ENCODE data around the gene LHFPL2. TPM values are rescaled to one million over a fixed set of nuclear protein-coding genes. Genes with fewer than 3 reads are reported as not detected.
A peak's percentile ranks its signal among the peaks of the same experiment; 100 is the strongest.
"Not testable (repeated sequence)": the region's sequence is repeated elsewhere in the genome, so short reads cannot be mapped to it uniquely, and the experiment has no call there.

Gene LHFPL2
- 4.7 and 4.8 TPM in 2 replicates for total RNA-seq (2014; rRNA removed; shearing (Covaris generic); ENCODE audit: low replicate concordance)

- Histone ChIP-seq H3K9ac (ENCODE audit: low read length) (peak within 1 kb of the TSS; percentile 51; the same call in 1 of the 2 replicates), H3K4me1 (ENCODE audit: low read length) (peaks cover 10% of the 10 kb centered on the region), H3K4me3 (ENCODE audit: low read length) (peak within 1 kb of the TSS; percentile 66), H3K27ac (ENCODE audit: low read length) (no peak within 1 kb of the TSS), H3K27me3 (ENCODE audit: low read length) (no peaks in the 10 kb centered on the region), H4K20me1 (ENCODE audit: insufficient read depth, low read depth, low read length) (no peaks in the 10 kb centered on the region), H3K79me2 (ENCODE audit: low read length) (no peaks in the 10 kb centered on the region), H2AFZ (ENCODE audit: low read length) (peak within 1 kb of the TSS; percentile 71; the same call in 1 of the 2 replicates), H3K9me3 (ENCODE audit: low read length) (no peaks in the 10 kb centered on the region), H3K36me3 (ENCODE audit: insufficient read depth, low read length) (no peaks in the 10 kb centered on the region), H3K9me2 (replicated peaks; ENCODE audit: insufficient read depth, low read length) (no peaks in the 10 kb centered on the region), H3K4me2 (ENCODE audit: low read depth, low read length, poor library complexity, severe bottlenecking) (peak within 1 kb of the TSS; percentile 88)
- DNase-seq = peak; percentile 45
Measured at GRCh38 chr5:78648359-78649210, at the start of gene LHFPL2. TSS of gene LHFPL2 (minus strand) at chr5:78648772. CDS start at chr5:78510213, 138,559 bp downstream.

- Histone ChIP-seq H4K20me1 (ENCODE audit: insufficient read depth, low read depth, low read length) (no peaks in the 10 kb centered on the region), H3K9ac (ENCODE audit: low read length) (no peak overlapping the region), H3K27ac (ENCODE audit: low read length) (no peak overlapping the region), H3K9me3 (ENCODE audit: low read length) (no peaks in the 10 kb centered on the region), H3K4me1 (ENCODE audit: low read length) (no peaks in the 10 kb centered on the region), H3K27me3 (ENCODE audit: low read length) (no peaks in the 10 kb centered on the region), H3K9me2 (replicated peaks; ENCODE audit: insufficient read depth, low read length) (no peaks in the 10 kb centered on the region), H3K36me3 (ENCODE audit: insufficient read depth, low read length) (no peaks in the 10 kb centered on the region), H2AFZ (ENCODE audit: low read length) (no peak overlapping the region), H3K79me2 (ENCODE audit: low read length) (no peaks in the 10 kb centered on the region), H3K4me3 (ENCODE audit: low read length) (no peak overlapping the region), H3K4me2 (ENCODE audit: low read depth, low read length, poor library complexity, severe bottlenecking) (no peak overlapping the region)
- DNase-seq = no peak
Measured at GRCh38 chr5:78696637-78697036, 48.1 kb upstream of the LHFPL2 start.

- not testable (repeated sequence) for DNase-seq; H3K36me3 ChIP-seq (ENCODE audit: insufficient read depth, low read length); H3K27me3 ChIP-seq (ENCODE audit: low read length); H3K9ac ChIP-seq (ENCODE audit: low read length); H3K4me1 ChIP-seq (ENCODE audit: low read length); H3K79me2 ChIP-seq (ENCODE audit: low read length); H2AFZ ChIP-seq (ENCODE audit: low read length); H4K20me1 ChIP-seq (ENCODE audit: insufficient read depth, low read depth, low read length); H3K9me3 ChIP-seq (ENCODE audit: low read length); H3K4me2 ChIP-seq (ENCODE audit: low read depth, low read length, poor library complexity, severe bottlenecking); H3K4me3 ChIP-seq (ENCODE audit: low read length); H3K9me2 ChIP-seq (replicated peaks; ENCODE audit: insufficient read depth, low read length); H3K27ac ChIP-seq (ENCODE audit: low read length)
Measured at GRCh38 chr5:78696052-78696451, 47.5 kb upstream of the LHFPL2 start.

GRCh38 chr5:78693339-78693738 is 44.8 kb upstream of the LHFPL2 start:
- no peak for DNase-seq
- Histone ChIP-seq H3K79me2 (ENCODE audit: low read length) (no peaks in the 10 kb centered on the region), H2AFZ (ENCODE audit: low read length) (no peak overlapping the region), H3K4me3 (ENCODE audit: low read length) (no peak overlapping the region), H3K27ac (ENCODE audit: low read length) (no peak overlapping the region), H3K4me2 (ENCODE audit: low read depth, low read length, poor library complexity, severe bottlenecking) (no peak overlapping the region), H3K36me3 (ENCODE audit: insufficient read depth, low read length) (no peaks in the 10 kb centered on the region), H3K9me2 (replicated peaks; ENCODE audit: insufficient read depth, low read length) (no peaks in the 10 kb centered on the region), H3K27me3 (ENCODE audit: low read length) (no peaks in the 10 kb centered on the region), H3K9ac (ENCODE audit: low read length) (no peak overlapping the region), H4K20me1 (ENCODE audit: insufficient read depth, low read depth, low read length) (no peaks in the 10 kb centered on the region), H3K9me3 (ENCODE audit: low read length) (no peaks in the 10 kb centered on the region), H3K4me1 (ENCODE audit: low read length) (no peaks in the 10 kb centered on the region)

GRCh38 chr5:78691084-78691960 is 42.8 kb upstream of the LHFPL2 start:
- no peaks in the 10 kb centered on the region for H4K20me1 ChIP-seq (ENCODE audit: insufficient read depth, low read depth, low read length)
- H3K79me2 ChIP-seq (ENCODE audit: low read length) = no peaks in the 10 kb centered on the region
- H3K27ac ChIP-seq (ENCODE audit: low read length) = no peak overlapping the region
- no peaks in the 10 kb centered on the region for H3K27me3 ChIP-seq (ENCODE audit: low read length)
- no peak overlapping the region for H3K9ac ChIP-seq (ENCODE audit: low read length)
- H3K36me3 ChIP-seq (ENCODE audit: insufficient read depth, low read length) = no peaks in the 10 kb centered on the region
- H3K4me1 ChIP-seq (ENCODE audit: low read length) = no peaks in the 10 kb centered on the region
- H3K4me3 ChIP-seq (ENCODE audit: low read length) = no peak overlapping the region
- no peaks in the 10 kb centered on the region for H3K9me3 ChIP-seq (ENCODE audit: low read length)
- DNase-seq = no peak
- no peak overlapping the region for H3K4me2 ChIP-seq (ENCODE audit: low read depth, low read length, poor library complexity, severe bottlenecking)
- no peak overlapping the region for H2AFZ ChIP-seq (ENCODE audit: low read length)
- no peaks in the 10 kb centered on the region for H3K9me2 ChIP-seq (replicated peaks; ENCODE audit: insufficient read depth, low read length)

DNA sequence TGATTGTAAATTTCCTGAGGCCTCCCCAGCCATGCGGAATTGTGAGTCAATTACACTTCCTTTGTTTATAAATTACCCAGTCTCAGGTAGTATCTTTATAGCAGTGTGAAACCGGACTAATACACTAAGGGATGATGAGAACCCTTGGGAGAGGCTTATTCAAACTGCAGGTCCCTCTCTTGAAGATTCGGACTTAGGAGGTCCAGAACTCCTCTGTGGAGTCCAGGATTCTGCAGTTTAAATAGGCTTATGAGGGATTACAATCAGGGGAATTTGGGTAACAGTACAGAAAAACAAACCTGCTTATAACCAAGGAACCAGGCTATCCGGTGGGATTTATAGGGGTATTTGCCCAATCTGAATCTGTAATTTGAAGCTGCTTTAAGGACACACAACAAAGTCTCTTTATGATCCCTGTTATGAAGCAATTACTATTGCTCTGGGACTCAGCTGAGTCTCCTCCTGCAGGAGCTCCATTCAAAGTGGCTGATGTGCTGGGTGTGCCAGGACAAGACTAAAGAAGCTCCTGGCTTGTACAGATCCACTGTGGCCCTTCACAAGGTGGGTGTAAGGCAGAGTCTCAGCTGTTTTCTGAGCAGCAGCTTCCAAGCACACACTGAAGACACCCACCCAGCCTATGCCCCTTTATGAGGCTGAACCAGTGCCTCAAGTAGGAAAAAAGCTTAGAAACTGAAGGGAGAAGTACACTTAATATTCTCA is 41.8 kb upstream of the LHFPL2 start:
- Histone ChIP-seq H3K27ac (ENCODE audit: low read length) (no peak overlapping the region), H2AFZ (ENCODE audit: low read length) (no peak overlapping the region), H3K4me3 (ENCODE audit: low read length) (no peak overlapping the region), H3K36me3 (ENCODE audit: insufficient read depth, low read length) (no peaks in the 10 kb centered on the region), H3K27me3 (ENCODE audit: low read length) (no peaks in the 10 kb centered on the region), H3K79me2 (ENCODE audit: low read length) (no peaks in the 10 kb centered on the region), H3K4me1 (ENCODE audit: low read length) (no peaks in the 10 kb centered on the region), H4K20me1 (ENCODE audit: insufficient read depth, low read depth, low read length) (no peaks in the 10 kb centered on the region), H3K9me2 (replicated peaks; ENCODE audit: insufficient read depth, low read length) (no peaks in the 10 kb centered on the region), H3K9ac (ENCODE audit: low read length) (no peak overlapping the region), H3K9me3 (ENCODE audit: low read length) (no peaks in the 10 kb centered on the region), H3K4me2 (ENCODE audit: low read depth, low read length, poor library complexity, severe bottlenecking) (no peak overlapping the region)
- no peak for DNase-seq

GRCh38 chr5:78689540-78690252 is 41.1 kb upstream of the LHFPL2 start:
- no peak for DNase-seq
- no peaks in the 10 kb centered on the region for H3K9me3 ChIP-seq (ENCODE audit: low read length)
- H3K4me3 ChIP-seq (ENCODE audit: low read length) = no peak overlapping the region
- no peak overlapping the region for H3K4me2 ChIP-seq (ENCODE audit: low read depth, low read length, poor library complexity, severe bottlenecking)
- no peak overlapping the region for H3K9ac ChIP-seq (ENCODE audit: low read length)
- no peaks in the 10 kb centered on the region for H3K9me2 ChIP-seq (replicated peaks; ENCODE audit: insufficient read depth, low read length)
- no peak overlapping the region for H2AFZ ChIP-seq (ENCODE audit: low read length)
- H3K27ac ChIP-seq (ENCODE audit: low read length) = no peak overlapping the region
- no peaks in the 10 kb centered on the region for H3K79me2 ChIP-seq (ENCODE audit: low read length)
- H3K4me1 ChIP-seq (ENCODE audit: low read length) = no peaks in the 10 kb centered on the region
- H4K20me1 ChIP-seq (ENCODE audit: insufficient read depth, low read depth, low read length) = no peaks in the 10 kb centered on the region
- H3K27me3 ChIP-seq (ENCODE audit: low read length) = no peaks in the 10 kb centered on the region
- no peaks in the 10 kb centered on the region for H3K36me3 ChIP-seq (ENCODE audit: insufficient read depth, low read length)
